Measurements from ENCODE around the gene NRN1. TPM values are rescaled to one million over a fixed set of nuclear protein-coding genes. Genes with fewer than 3 reads are reported as not detected.

The NRN1 gene, protein sequence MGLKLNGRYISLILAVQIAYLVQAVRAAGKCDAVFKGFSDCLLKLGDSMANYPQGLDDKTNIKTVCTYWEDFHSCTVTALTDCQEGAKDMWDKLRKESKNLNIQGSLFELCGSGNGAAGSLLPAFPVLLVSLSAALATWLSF
- 0.36 TPM for polyA plus RNA-seq (2012; ENCODE audit: insufficient read depth, insufficient read length, low read depth)

DNA sequence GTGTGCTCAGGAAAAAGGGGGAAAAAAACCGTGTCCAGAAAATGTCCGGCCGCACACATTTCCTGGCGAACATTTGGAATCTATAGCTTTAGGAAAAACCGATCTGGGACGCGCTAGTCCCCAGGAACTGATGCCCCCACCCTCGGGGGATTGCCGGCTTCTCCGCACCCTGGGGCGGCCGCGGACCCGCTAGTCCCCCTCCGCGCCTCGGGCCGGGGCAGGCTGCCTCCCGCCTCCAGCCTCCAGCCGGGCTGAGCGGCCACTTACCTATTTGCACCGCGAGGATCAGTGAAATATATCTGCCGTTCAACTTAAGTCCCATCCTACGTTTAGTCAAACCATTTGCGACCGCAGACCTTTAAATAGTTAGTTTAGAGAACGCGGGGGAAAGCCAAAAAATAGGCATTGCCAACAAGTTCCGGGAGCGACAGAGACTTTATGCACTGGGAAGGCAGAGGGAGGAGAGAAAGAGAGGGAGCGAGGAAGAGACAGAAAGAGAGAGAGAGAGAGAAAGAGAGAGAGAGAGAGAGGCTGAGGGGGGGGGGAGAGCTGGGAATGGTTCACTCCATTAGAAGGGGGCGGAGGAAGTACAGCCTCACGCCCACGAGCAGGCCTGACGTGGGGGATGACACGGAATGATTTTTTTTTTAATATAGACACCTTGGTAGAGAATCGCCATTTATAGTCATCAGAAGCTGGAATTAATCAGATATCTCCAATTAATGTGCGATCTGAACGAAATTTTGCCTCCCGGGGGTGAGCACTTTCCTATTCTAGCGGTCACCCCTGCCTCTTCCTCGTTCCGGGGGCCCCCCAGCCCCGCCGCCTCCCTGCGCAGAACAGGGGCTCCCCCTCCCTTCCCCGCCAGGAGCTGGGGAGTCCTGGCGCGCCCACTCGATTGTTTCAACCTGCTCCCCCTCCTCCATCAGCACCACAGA lies at the start of gene NRN1:
TSS of gene NRN1 (minus strand) at position 498 of the 938 bp plus-strand sequence. CDS start at position 322, 176 bp downstream.
- DNase-seq = no peak
- Histone ChIP-seq H3K4me1 (no peaks in the 10 kb centered on the region), H3K9me3 (peaks cover 5% of the 10 kb centered on the region), H3K4me3 (ENCODE audit: low read depth, low read length) (peak within 1 kb of the TSS; percentile 72), H3K27me3 (peaks cover 77% of the 10 kb centered on the region), H3K36me3 (no peaks in the 10 kb centered on the region)
- TF ChIP-seq, protein P1, sequence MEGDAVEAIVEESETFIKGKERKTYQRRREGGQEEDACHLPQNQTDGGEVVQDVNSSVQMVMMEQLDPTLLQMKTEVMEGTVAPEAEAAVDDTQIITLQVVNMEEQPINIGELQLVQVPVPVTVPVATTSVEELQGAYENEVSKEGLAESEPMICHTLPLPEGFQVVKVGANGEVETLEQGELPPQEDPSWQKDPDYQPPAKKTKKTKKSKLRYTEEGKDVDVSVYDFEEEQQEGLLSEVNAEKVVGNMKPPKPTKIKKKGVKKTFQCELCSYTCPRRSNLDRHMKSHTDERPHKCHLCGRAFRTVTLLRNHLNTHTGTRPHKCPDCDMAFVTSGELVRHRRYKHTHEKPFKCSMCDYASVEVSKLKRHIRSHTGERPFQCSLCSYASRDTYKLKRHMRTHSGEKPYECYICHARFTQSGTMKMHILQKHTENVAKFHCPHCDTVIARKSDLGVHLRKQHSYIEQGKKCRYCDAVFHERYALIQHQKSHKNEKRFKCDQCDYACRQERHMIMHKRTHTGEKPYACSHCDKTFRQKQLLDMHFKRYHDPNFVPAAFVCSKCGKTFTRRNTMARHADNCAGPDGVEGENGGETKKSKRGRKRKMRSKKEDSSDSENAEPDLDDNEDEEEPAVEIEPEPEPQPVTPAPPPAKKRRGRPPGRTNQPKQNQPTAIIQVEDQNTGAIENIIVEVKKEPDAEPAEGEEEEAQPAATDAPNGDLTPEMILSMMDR (IDR thresholded peaks at IDR 0.05; ENCODE audit: low read depth, low read length) = no peak

DNA sequence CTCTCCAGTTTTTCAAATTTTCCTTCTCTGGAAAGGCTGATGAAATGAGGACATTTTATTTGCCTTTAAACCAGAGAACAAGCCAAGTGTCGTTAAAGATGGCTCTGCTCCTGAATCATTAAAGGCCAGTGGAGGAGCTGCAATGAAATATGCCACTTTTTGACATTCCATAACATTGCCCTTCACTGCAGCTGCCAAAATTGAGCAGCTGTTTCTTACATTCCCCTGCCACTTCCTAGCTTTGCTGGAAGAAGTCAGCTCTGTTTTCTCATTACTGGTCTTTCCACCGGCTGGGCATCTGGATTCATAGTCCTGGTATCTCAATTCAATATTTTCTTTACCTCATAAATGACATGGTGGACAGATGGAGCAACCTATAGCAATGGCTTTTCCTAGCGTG lies 45.5 kb upstream of the NRN1 start:
- TF ChIP-seq, protein P1 (IDR thresholded peaks at IDR 0.05; ENCODE audit: low read depth, low read length) = no peak
- Histone ChIP-seq H3K9me3 (no peaks in the 10 kb centered on the region), H3K4me3 (ENCODE audit: low read depth, low read length) (no peak overlapping the region), H3K27me3 (peaks cover 4% of the 10 kb centered on the region; the same call in 1 of the 2 replicates), H3K36me3 (no peaks in the 10 kb centered on the region), H3K4me1 (no peaks in the 10 kb centered on the region)
- DNase-seq = no peak

DNA sequence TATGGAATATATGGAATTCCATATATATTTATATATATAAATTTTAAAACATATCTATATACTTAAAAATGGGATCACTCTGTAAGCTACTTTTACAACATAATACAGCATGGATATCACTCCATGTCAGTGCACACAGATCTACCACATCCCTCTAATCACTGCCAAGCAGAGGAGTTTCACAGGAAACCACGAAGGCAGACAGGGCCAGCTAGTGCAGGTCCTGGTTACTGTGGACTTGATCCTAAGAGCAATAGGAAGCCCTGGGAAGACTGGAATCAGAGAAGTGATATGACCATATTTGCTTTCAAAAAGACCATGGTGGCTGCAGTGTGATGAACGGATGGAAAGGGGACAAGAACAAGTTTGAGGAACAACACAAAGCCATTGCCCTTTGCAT lies 40.0 kb upstream of the NRN1 start:
- no peaks in the 10 kb centered on the region for H3K36me3 ChIP-seq
- TF ChIP-seq, protein P1 (IDR thresholded peaks at IDR 0.05; ENCODE audit: low read depth, low read length) = no peak
- H3K9me3 ChIP-seq = no peaks in the 10 kb centered on the region
- H3K4me3 ChIP-seq (ENCODE audit: low read depth, low read length) = no peak overlapping the region
- no peaks in the 10 kb centered on the region for H3K4me1 ChIP-seq
- no peak for DNase-seq
- peaks cover 4% of the 10 kb centered on the region; the same call in 1 of the 2 replicates for H3K27me3 ChIP-seq

DNA sequence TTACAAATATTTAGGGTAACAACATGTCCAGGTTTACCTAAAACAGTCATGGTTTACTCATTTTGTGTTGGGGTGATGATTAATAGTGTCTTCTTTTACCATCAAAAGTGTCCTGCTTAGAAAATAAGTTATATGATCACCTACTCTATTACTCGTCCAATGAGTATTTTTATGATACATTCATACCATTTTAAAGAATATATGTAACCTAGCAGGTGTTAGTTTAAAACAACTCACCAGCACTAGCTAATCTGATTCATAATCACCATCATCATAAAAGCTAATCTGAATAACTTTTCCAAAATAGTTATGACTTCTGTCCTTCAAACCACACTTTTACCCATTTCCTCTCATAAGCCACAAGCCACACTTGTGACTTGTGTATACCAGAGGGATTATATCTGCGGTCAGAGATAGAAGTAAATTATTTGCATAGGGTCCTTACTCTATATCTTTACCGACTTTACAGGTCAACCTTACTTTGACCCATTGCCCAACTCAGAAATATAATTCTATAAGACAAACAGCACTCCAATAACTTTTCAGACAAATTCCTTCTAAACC lies 33.3 kb upstream of the NRN1 start:
- H3K4me1 ChIP-seq = no peaks in the 10 kb centered on the region
- no peak for DNase-seq
- no peaks in the 10 kb centered on the region for H3K36me3 ChIP-seq
- H3K27me3 ChIP-seq = no peaks in the 10 kb centered on the region; the same call in 1 of the 2 replicates
- H3K9me3 ChIP-seq = no peaks in the 10 kb centered on the region
- TF ChIP-seq, protein P1 (IDR thresholded peaks at IDR 0.05; ENCODE audit: low read depth, low read length) = no peak
- no peak overlapping the region for H3K4me3 ChIP-seq (ENCODE audit: low read depth, low read length)

DNA sequence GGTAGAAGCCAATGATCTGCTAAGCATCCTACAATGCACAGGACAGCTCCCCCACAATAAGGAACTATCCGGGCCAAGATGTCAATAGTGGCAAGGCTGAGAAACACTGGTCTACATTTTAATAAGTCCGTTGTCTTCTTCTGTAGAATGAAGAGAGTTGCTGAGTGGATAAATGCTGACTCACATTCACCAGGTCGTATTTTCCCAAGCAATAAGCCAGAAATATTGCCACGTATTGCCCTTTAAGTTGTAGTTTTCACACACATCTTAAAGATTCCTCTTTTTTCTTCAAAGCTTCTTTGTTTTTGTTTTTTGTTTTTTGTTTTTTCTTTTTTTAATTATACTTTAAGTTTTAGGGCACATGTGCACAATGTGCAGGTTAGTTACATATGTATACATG lies 30.5 kb upstream of the NRN1 start:
- Histone ChIP-seq H3K4me3 (ENCODE audit: low read depth, low read length) (no peak overlapping the region), H3K36me3 (no peaks in the 10 kb centered on the region), H3K27me3 (no peaks in the 10 kb centered on the region; the same call in 1 of the 2 replicates), H3K9me3 (no peaks in the 10 kb centered on the region), H3K4me1 (no peaks in the 10 kb centered on the region)
- no peak for DNase-seq
- TF ChIP-seq, protein P1 (IDR thresholded peaks at IDR 0.05; ENCODE audit: low read depth, low read length) = no peak
